ENCODE data around the gene MAML2. TPM values are rescaled to one million over a fixed set of nuclear protein-coding genes. Genes with fewer than 3 reads are reported as not detected.

MAML2 gene
- 1.3 TPM in 2 replicates for total RNA-seq

- FAIRE-seq (no peak), DNase-seq (ENCODE audit: low read depth) (peak; percentile 83)
- H3K4me3 ChIP-seq (ENCODE audit: low read depth, low read length) = peak within 1 kb of the TSS; percentile 57
- no peaks in the 10 kb centered on the region for H3K27me3 ChIP-seq (ENCODE audit: control insufficient read depth, insufficient read depth, low read length)
- no peaks in the 10 kb centered on the region for H3K36me3 ChIP-seq (ENCODE audit: control insufficient read depth, insufficient read depth, low read length)
- TF ChIP-seq CTCF (IDR thresholded peaks at IDR 0.05; ENCODE audit: insufficient read depth, low read length, severe bottlenecking) = peak; percentile 97
Observed at GRCh38 chr11:96342961-96343711, at the start of gene MAML2. Gene MAML2 (minus strand): TSS chr11:96343195. CDS start chr11:96341895, 1,300 bp downstream.

GRCh38 chr11:96391698-96392307, 48.8 kb upstream of the MAML2 start:
- Histone ChIP-seq H3K27me3 (ENCODE audit: control insufficient read depth, insufficient read depth, low read length) (no peaks in the 10 kb centered on the region), H3K4me3 (ENCODE audit: low read depth, low read length) (no peak overlapping the region), H3K36me3 (ENCODE audit: control insufficient read depth, insufficient read depth, low read length) (peaks cover 1% of the 10 kb centered on the region)
- FAIRE-seq (no peak), DNase-seq (ENCODE audit: low read depth) (peak; percentile 29)
- no peak for TF ChIP-seq CTCF (IDR thresholded peaks at IDR 0.05; ENCODE audit: insufficient read depth, low read length, severe bottlenecking)

GRCh38 chr11:96390488-96390792, 47.4 kb upstream of the MAML2 start:
- no peak for TF ChIP-seq CTCF (IDR thresholded peaks at IDR 0.05; ENCODE audit: insufficient read depth, low read length, severe bottlenecking)
- peak overlapping the region; percentile 68 for H3K4me3 ChIP-seq (ENCODE audit: low read depth, low read length)
- H3K27me3 ChIP-seq (ENCODE audit: control insufficient read depth, insufficient read depth, low read length) = no peaks in the 10 kb centered on the region
- FAIRE-seq (no peak), DNase-seq (ENCODE audit: low read depth) (no peak)
- peaks cover 1% of the 10 kb centered on the region for H3K36me3 ChIP-seq (ENCODE audit: control insufficient read depth, insufficient read depth, low read length)

- FAIRE-seq = no peak
- TF ChIP-seq CTCF (IDR thresholded peaks at IDR 0.05; ENCODE audit: insufficient read depth, low read length, severe bottlenecking) = no peak
Observed at GRCh38 chr11:96389720-96390487, 46.9 kb upstream of the MAML2 start, which contains the start of the genes CCDC82 and JRKL. Gene CCDC82 (minus strand): TSS chr11:96389912. CDS start chr11:96384747, 5,165 bp downstream. Gene JRKL (plus strand): TSS chr11:96390013. CDS start chr11:96390650, 637 bp downstream.

GRCh38 chr11:96388891-96389719, 46.1 kb upstream of the MAML2 start:
- DNase-seq (ENCODE audit: low read depth) = peak; percentile 53
- no peak for FAIRE-seq
- TF ChIP-seq CTCF (IDR thresholded peaks at IDR 0.05; ENCODE audit: insufficient read depth, low read length, severe bottlenecking) = no peak

More at GRCh38 chr11:96389720-96390487, 46.9 kb upstream of the MAML2 start, which contains the start of the genes CCDC82 and JRKL:
- peak within 1 kb of the TSS; percentile 68 for H3K4me3 ChIP-seq (ENCODE audit: low read depth, low read length)
- peak; percentile 84 for DNase-seq (ENCODE audit: low read depth)
- peaks cover 1% of the 10 kb centered on the region for H3K36me3 ChIP-seq (ENCODE audit: control insufficient read depth, insufficient read depth, low read length)
- H3K27me3 ChIP-seq (ENCODE audit: control insufficient read depth, insufficient read depth, low read length) = no peaks in the 10 kb centered on the region

More at GRCh38 chr11:96388891-96389719, 46.1 kb upstream of the MAML2 start:
- H3K4me3 ChIP-seq (ENCODE audit: low read depth, low read length) = peak overlapping the region; percentile 68
- no peaks in the 10 kb centered on the region for H3K27me3 ChIP-seq (ENCODE audit: control insufficient read depth, insufficient read depth, low read length)
- H3K36me3 ChIP-seq (ENCODE audit: control insufficient read depth, insufficient read depth, low read length) = peaks cover 1% of the 10 kb centered on the region
